ENCODE results near the gene SLC1A3. TPM values are rescaled to one million over a fixed set of nuclear protein-coding genes. Genes with fewer than 3 reads are reported as not detected.

Gene SLC1A3
- total RNA-seq, 1 donor from 2014 or later: 8.5 TPM

DNA sequence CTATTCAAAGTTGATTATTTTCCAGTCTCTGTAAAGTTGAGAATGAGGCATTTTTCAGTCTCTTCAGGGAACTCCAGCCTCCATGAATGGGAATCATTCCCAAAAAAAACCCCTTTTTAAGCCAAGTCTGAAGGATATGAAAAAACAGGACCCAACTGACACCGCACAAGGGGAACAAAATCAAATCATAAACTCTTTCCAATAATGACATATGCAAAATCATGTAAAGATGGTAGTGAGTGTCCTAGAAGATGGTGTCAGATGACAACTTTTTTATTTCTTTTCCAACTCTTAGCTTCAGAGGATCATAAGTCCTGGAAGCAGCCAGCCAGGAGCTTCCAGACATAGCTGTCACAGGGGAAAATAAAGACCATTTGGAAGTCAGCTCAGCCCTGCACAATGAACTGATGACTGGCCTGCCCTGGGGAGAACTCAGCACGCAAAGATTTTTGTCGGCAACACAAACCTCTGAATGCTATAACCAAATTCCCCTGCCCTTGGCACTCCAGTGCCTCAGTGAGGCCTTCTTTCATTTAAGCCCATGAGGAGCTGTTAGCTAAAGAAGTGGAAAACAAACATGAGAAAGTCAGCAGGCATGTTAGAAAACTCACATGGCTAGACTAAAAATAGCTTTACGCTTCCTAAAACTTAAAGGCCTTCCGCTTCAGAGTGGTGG, 85.4 kb downstream of the SLC1A3 start:
- Histone ChIP-seq H3K4me1 (no peaks in the 10 kb centered on the region), H4K20me1 (ENCODE audit: low read depth) (no peaks in the 10 kb centered on the region), H2AFZ (replicated peaks) (no peak overlapping the region), H3K36me3 (no peaks in the 10 kb centered on the region), H3K27me3 (peaks cover 37% of the 10 kb centered on the region), H3K9ac (no peak overlapping the region), H3K4me3 (no peak overlapping the region), H3F3A (ENCODE audit: low read depth) (peaks cover 19% of the 10 kb centered on the region), H3K9me3 (ENCODE audit: low read depth) (no peaks in the 10 kb centered on the region), H3K4me2 (no peak overlapping the region), H3K79me2 (ENCODE audit: low read depth) (no peaks in the 10 kb centered on the region), H3K27ac (no peak overlapping the region)
- peak; percentile 9 for DNase-seq (ENCODE audit: low spot score)
- TF ChIP-seq EZH2phosphoT487 (IDR thresholded peaks at IDR 0.05) (no peak), EZH2 (IDR thresholded peaks at IDR 0.05) (no peak)
- TF ChIP-seq, protein P1, sequence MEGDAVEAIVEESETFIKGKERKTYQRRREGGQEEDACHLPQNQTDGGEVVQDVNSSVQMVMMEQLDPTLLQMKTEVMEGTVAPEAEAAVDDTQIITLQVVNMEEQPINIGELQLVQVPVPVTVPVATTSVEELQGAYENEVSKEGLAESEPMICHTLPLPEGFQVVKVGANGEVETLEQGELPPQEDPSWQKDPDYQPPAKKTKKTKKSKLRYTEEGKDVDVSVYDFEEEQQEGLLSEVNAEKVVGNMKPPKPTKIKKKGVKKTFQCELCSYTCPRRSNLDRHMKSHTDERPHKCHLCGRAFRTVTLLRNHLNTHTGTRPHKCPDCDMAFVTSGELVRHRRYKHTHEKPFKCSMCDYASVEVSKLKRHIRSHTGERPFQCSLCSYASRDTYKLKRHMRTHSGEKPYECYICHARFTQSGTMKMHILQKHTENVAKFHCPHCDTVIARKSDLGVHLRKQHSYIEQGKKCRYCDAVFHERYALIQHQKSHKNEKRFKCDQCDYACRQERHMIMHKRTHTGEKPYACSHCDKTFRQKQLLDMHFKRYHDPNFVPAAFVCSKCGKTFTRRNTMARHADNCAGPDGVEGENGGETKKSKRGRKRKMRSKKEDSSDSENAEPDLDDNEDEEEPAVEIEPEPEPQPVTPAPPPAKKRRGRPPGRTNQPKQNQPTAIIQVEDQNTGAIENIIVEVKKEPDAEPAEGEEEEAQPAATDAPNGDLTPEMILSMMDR (IDR thresholded peaks at IDR 0.05): no peak
- Mint-ChIP-seq H3K27ac (no peak overlapping the region), H3K9me3 (no peaks in the 10 kb centered on the region), H3K36me3 (no peaks in the 10 kb centered on the region), H3K4me3 (no peak overlapping the region), H3K27me3 (ENCODE audit: insufficient read depth, low read depth) (peaks cover 30% of the 10 kb centered on the region), H3K4me1 (peaks cover 33% of the 10 kb centered on the region)

GRCh38 chr5:36692791-36693763, 86.7 kb downstream of the SLC1A3 start:
- TF ChIP-seq EZH2 (IDR thresholded peaks at IDR 0.05): peak; percentile 35
- TF ChIP-seq, protein P1 (IDR thresholded peaks at IDR 0.05): peak; percentile 83
- TF ChIP-seq EZH2phosphoT487 (IDR thresholded peaks at IDR 0.05): no peak

DNA sequence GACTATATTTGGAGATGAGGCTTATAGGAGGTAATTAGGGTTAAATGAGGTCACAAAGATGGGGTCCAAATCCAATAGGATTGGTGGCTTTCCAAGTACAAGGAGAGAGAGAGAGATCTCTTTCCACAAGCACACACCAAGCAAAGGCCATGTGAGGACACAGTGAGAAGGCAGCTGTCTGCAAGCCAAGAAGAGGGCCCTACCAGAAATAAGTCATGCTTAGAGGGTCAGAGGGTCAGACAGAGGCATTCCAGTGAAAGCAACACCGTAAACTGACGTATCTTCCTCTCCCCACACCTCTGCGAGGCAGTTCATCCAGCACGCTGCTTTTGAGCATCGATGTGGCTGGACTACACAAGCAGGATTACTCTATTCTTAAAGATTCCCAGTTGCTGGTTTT, 87.9 kb downstream of the SLC1A3 start:
- Mint-ChIP-seq H3K9me3 (no peaks in the 10 kb centered on the region), H3K4me1 (peaks cover 22% of the 10 kb centered on the region), H3K4me3 (no peak overlapping the region), H3K36me3 (no peaks in the 10 kb centered on the region), H3K27me3 (ENCODE audit: insufficient read depth, low read depth) (peaks cover 25% of the 10 kb centered on the region), H3K27ac (no peak overlapping the region)
- Histone ChIP-seq H3K4me1 (no peaks in the 10 kb centered on the region), H3K9me3 (ENCODE audit: low read depth) (no peaks in the 10 kb centered on the region), H3F3A (ENCODE audit: low read depth) (peaks cover 19% of the 10 kb centered on the region), H4K20me1 (ENCODE audit: low read depth) (no peaks in the 10 kb centered on the region), H3K79me2 (ENCODE audit: low read depth) (no peaks in the 10 kb centered on the region), H3K27me3 (peaks cover 37% of the 10 kb centered on the region), H3K9ac (no peak overlapping the region), H3K36me3 (no peaks in the 10 kb centered on the region), H3K27ac (no peak overlapping the region), H3K4me3 (no peak overlapping the region), H3K4me2 (no peak overlapping the region), H2AFZ (replicated peaks) (no peak overlapping the region)
- TF ChIP-seq, protein P1 (IDR thresholded peaks at IDR 0.05): no peak
- no peak for TF ChIP-seq EZH2phosphoT487 (IDR thresholded peaks at IDR 0.05)
- TF ChIP-seq EZH2 (IDR thresholded peaks at IDR 0.05): no peak
- no peak for DNase-seq (ENCODE audit: low spot score)

More at GRCh38 chr5:36692791-36693763, 86.7 kb downstream of the SLC1A3 start:
- Histone ChIP-seq H3K79me2 (ENCODE audit: low read depth) (no peaks in the 10 kb centered on the region), H3K9ac (no peak overlapping the region), H3K9me3 (ENCODE audit: low read depth) (no peaks in the 10 kb centered on the region), H3K36me3 (no peaks in the 10 kb centered on the region), H3F3A (ENCODE audit: low read depth) (peaks cover 19% of the 10 kb centered on the region), H3K27me3 (peaks cover 37% of the 10 kb centered on the region), H4K20me1 (ENCODE audit: low read depth) (no peaks in the 10 kb centered on the region), H3K4me1 (no peaks in the 10 kb centered on the region), H3K4me3 (peak overlapping the region; percentile 41), H2AFZ (replicated peaks) (peak overlapping the region; percentile 74), H3K27ac (no peak overlapping the region), H3K4me2 (peak overlapping the region; percentile 71)
- Mint-ChIP-seq H3K4me3 (peak overlapping the region; percentile 65), H3K36me3 (no peaks in the 10 kb centered on the region), H3K27me3 (ENCODE audit: insufficient read depth, low read depth) (peaks cover 31% of the 10 kb centered on the region), H3K4me1 (peaks cover 33% of the 10 kb centered on the region), H3K27ac (no peak overlapping the region), H3K9me3 (no peaks in the 10 kb centered on the region)
- peak; percentile 91 for DNase-seq (ENCODE audit: low spot score)
